HG03432 (cell line): ENCODE data around the gene KLHDC10.
A peak's percentile ranks its signal among the peaks of the same experiment; 100 is the strongest.
"Not testable (repeated sequence)": the region's sequence is repeated elsewhere in the genome, so short reads cannot be mapped to it uniquely, and the experiment has no call there.

Experiments
- ATAC-seq: cut with Tn5 transposase; IDR thresholded peaks from one replicate; pipeline ENCODE4 v1.9.1; 2021; ENCODE audit warnings: mild to moderate bottlenecking, moderate library complexity; ENCODE audit not compliant: unreplicated experiment

Gene KLHDC10

GRCh38 chr7:130139193-130139960, 69.0 kb downstream of the KLHDC10 start:
- ATAC-seq = no peak

- ATAC-seq = peak; percentile 3
Observed at GRCh38 chr7:130140551-130141160, 70.3 kb downstream of the KLHDC10 start.

- ATAC-seq = peak; percentile 74
Observed at GRCh38 chr7:130141161-130141883, 71.0 kb downstream of the KLHDC10 start.

GRCh38 chr7:130141884-130142653, 71.7 kb downstream of the KLHDC10 start:
- ATAC-seq = no peak

GRCh38 chr7:130142654-130143333, 72.5 kb downstream of the KLHDC10 start:
- no peak for ATAC-seq

GRCh38 chr7:130143334-130143732, 73.0 kb downstream of the KLHDC10 start:
- ATAC-seq = no peak

GRCh38 chr7:130143986-130144311, 73.6 kb downstream of the KLHDC10 start:
- ATAC-seq = no peak

GRCh38 chr7:130144312-130145171, 74.2 kb downstream of the KLHDC10 start:
- no peak for ATAC-seq

- ATAC-seq = no peak
Observed at GRCh38 chr7:130145424-130146100, 75.2 kb downstream of the KLHDC10 start.

GRCh38 chr7:130146142-130146541, 75.8 kb downstream of the KLHDC10 start:
- not testable (repeated sequence) for ATAC-seq

GRCh38 chr7:130146693-130147405, 76.5 kb downstream of the KLHDC10 start:
- ATAC-seq = no peak

- no peak for ATAC-seq
Observed at GRCh38 chr7:130147710-130148325, 77.5 kb downstream of the KLHDC10 start.

- no peak for ATAC-seq
Observed at GRCh38 chr7:130148561-130148960, 78.2 kb downstream of the KLHDC10 start.

- ATAC-seq = peak; percentile 51
Observed at GRCh38 chr7:130149281-130150139, 79.2 kb downstream of the KLHDC10 start.

- no peak for ATAC-seq
Observed at GRCh38 chr7:130150587-130150986, 80.3 kb downstream of the KLHDC10 start.

GRCh38 chr7:130151591-130152492, 81.5 kb downstream of the KLHDC10 start:
- no peak for ATAC-seq
